K562 (cell line): ENCODE results near the gene BEX3. TPM values are rescaled to one million over a fixed set of nuclear protein-coding genes. Genes with fewer than 3 reads are reported as not detected.

ENCODE experiments used
- ARID1B ChIP-seq: fragments of 450-650 bp; IDR thresholded peaks from 2 replicates; pipeline ENCODE4 v1.6.1; 2016; ENCODE audit warnings: antibody characterized with exemption, mild to moderate bottlenecking, inconsistent platforms
- ATF4 ChIP-seq: fragments of 450-650 bp; formaldehyde crosslinking; IDR thresholded peaks from 2 replicates; pipeline ENCODE4 v1.4.0; 2022; ENCODE audit warnings: mild to moderate bottlenecking, moderate library complexity
- CEBPB ChIP-seq: fragments of 450-650 bp; IDR thresholded peaks from 2 replicates; pipeline ENCODE4 v1.6.1; 2016; ENCODE audit warnings: missing genetic modification characterization, missing compliant biosample characterization
- CSDE1 ChIP-seq, 2 experiments: fragments of 450-650 bp; IDR thresholded peaks; 2 replicates each; pipeline ENCODE4 v1.6.1; 2016; ENCODE audit warnings: mild to moderate bottlenecking in 1 of 2
- ETS1 ChIP-seq: conservative IDR thresholded peaks from 2 replicates; pipeline ENCODE4 v1.6.1; 2011; ENCODE audit warnings: low read depth, mild to moderate bottlenecking, low read length; ENCODE audit not compliant: control insufficient read depth
- FOXA3 ChIP-seq, 2 experiments: fragments of 450-650 bp in 1 of 2; sonication (generic) in 1 of 2; formaldehyde crosslinking; IDR thresholded peaks in 1 of 2; conservative IDR thresholded peaks in 1 of 2; 2 replicates each; pipeline versions ENCODE4 v1.4.0 to v1.8.0; 2020 to 2022; ENCODE audit warnings: mild to moderate bottlenecking in 2 of 2, missing genetic modification reagents in 1 of 2
- NCOA4 ChIP-seq: fragments of 450-650 bp; IDR thresholded peaks from 2 replicates; pipeline ENCODE4 v1.6.1; 2018; ENCODE audit warnings: mild to moderate bottlenecking; ENCODE audit not compliant: partially characterized antibody
- NR2C1 ChIP-seq, 2 experiments: fragments of 450-650 bp; IDR thresholded peaks; 2 replicates each; pipeline ENCODE4 v1.6.1; 2017; ENCODE audit warnings: mild to moderate bottlenecking in 2 of 2, antibody characterized with exemption in 1 of 2, inconsistent platforms in 1 of 2, missing compliant biosample characterization in 1 of 2, missing genetic modification characterization in 1 of 2
- PCBP1 ChIP-seq: fragments of 200-400 bp; formaldehyde crosslinking; IDR thresholded peaks from 2 replicates; pipeline ENCODE4 v1.6.1; 2018; ENCODE audit warnings: mild to moderate bottlenecking, low read depth, low read length; ENCODE audit not compliant: poor library complexity, severe bottlenecking
- RBM14 ChIP-seq: fragments of 200-400 bp; formaldehyde crosslinking; IDR thresholded peaks from 2 replicates; pipeline ENCODE4 v1.6.1; 2018; ENCODE audit warnings: low read depth, mild to moderate bottlenecking, low read length, moderate library complexity, borderline replicate concordance; ENCODE audit not compliant: insufficient read depth
- SMARCA5 ChIP-seq: fragments of 450-650 bp; IDR thresholded peaks from 2 replicates; pipeline ENCODE4 v1.6.1; 2016
- TAF1 ChIP-seq: IDR thresholded peaks from 2 replicates; pipeline ENCODE4 v1.6.1; 2011; ENCODE audit warnings: mild to moderate bottlenecking, low read length, moderate library complexity; ENCODE audit not compliant: insufficient read depth, control insufficient read depth, severe bottlenecking; ENCODE audit errors: extremely low read depth
- TAF15 ChIP-seq: fragments of 200-400 bp; formaldehyde crosslinking; IDR thresholded peaks from 2 replicates; pipeline ENCODE4 v1.6.1; 2017; ENCODE audit warnings: mild to moderate bottlenecking, low read depth, low read length, moderate library complexity
- TCF3 ChIP-seq: sonication (generic); formaldehyde crosslinking; IDR thresholded peaks from 2 replicates; pipeline ENCODE4 v1.4.0; 2020; ENCODE audit warnings: mild to moderate bottlenecking, missing genetic modification reagents
- ZKSCAN1 ChIP-seq: fragments of 150-350 bp; IDR thresholded peaks from 2 replicates; pipeline ENCODE4 v1.6.1; 2016; ENCODE audit warnings: low read depth, low read length
- ZNF354B ChIP-seq: fragments of 250-450 bp; sonication (Bioruptor Pico); IDR thresholded peaks from 2 replicates; pipeline ENCODE4 v1.4.0; 2020
- ZNF766 ChIP-seq: fragments of 200-800 bp; sonication (Bioruptor generic); conservative IDR thresholded peaks from 2 replicates; pipeline ENCODE4 v1.6.1; 2016; ENCODE audit warnings: missing genetic modification characterization, missing compliant biosample characterization
- ZNF785 ChIP-seq: fragments of 250-450 bp; sonication (Bioruptor Pico); IDR thresholded peaks from 2 replicates; pipeline ENCODE4 v1.4.0; 2020; ENCODE audit warnings: mild to moderate bottlenecking
- polyA plus RNA-seq, 8 experiments: library from polyadenylated mRNA; depleted of rRNA in 4 of 8; stranded (reverse) in 5 of 8; unstranded in 3 of 8; fragments of >200 nt; fragmentation: Nextera tagmentation in 2 of 8; fragmentation: Illumina TruSeq in 1 of 8; extraction: Ambion mirVana in 2 of 8; extraction: Trizol in 1 of 8; gene quantifications; 2 replicates each; pipeline versions ENCODE4 v1.2.1 to v1.2.3, GENCODE V29; 2011 to 2014; ENCODE audit warnings: inconsistent platforms in 1 of 8, missing spikeins in 1 of 8
- total RNA-seq, 7 experiments: library from RNA; depleted of rRNA in 6 of 7; stranded (reverse); fragments of >200 nt in 6 of 7; fragmentation: Illumina TruSeq in 2 of 7; extraction: Trizol in 2 of 7; gene quantifications; 2 replicates each; pipeline versions ENCODE4 v1.2.1 to v1.2.3, GENCODE V29; 2011 to 2021; ENCODE audit warnings: low replicate concordance in 1 of 7
- TF ChIP-seq, protein P1 (sequence below): fragments of 450-650 bp; IDR thresholded peaks from 2 replicates; pipeline ENCODE4 v1.6.1; 2016; ENCODE audit warnings: borderline replicate concordance

BEX3 gene
- total and polyA plus RNA-seq, 9 of the 15 experiments (the other 6 are each of a cell fraction or from before 2014, with no cell fraction given), result 0.21 to 0.47 TPM; not detected in 7

DNA sequence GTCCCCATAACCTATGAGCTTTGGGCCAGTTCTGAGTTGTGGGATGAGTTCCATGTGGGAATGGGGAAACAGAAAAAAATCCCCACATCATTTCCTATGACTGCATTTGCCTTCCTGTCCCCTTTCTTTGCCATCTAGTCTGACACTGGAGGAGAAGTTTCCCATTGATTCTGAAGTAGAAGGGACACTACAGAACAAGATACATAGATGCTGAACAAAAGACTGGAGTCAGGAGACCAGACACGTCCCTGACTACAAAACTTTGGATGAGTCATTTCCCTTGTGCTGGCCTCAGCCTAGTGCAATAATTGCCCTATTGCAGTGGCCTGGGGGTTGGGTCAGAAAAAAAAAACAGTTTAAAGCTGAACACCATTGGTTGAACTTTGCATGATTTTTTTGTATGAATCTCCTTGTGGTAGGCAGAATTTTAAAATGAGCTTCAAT lies 22.1 kb downstream of the BEX3 start (continued):
- TF ChIP-seq, protein P1, sequence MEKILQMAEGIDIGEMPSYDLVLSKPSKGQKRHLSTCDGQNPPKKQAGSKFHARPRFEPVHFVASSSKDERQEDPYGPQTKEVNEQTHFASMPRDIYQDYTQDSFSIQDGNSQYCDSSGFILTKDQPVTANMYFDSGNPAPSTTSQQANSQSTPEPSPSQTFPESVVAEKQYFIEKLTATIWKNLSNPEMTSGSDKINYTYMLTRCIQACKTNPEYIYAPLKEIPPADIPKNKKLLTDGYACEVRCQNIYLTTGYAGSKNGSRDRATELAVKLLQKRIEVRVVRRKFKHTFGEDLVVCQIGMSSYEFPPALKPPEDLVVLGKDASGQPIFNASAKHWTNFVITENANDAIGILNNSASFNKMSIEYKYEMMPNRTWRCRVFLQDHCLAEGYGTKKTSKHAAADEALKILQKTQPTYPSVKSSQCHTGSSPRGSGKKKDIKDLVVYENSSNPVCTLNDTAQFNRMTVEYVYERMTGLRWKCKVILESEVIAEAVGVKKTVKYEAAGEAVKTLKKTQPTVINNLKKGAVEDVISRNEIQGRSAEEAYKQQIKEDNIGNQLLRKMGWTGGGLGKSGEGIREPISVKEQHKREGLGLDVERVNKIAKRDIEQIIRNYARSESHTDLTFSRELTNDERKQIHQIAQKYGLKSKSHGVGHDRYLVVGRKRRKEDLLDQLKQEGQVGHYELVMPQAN, result no peak
- TF ChIP-seq FOXA3 (CRISPR knock-in tag; conservative IDR thresholded peaks at IDR 0.05 in 1 of 2, IDR thresholded peaks at IDR 0.05 in 1 of 2), result no peak
- TF ChIP-seq ATF4 (CRISPR knock-in tag), result no peak
- TF ChIP-seq TAF1, result no peak
- no peak for TF ChIP-seq ZNF785 (CRISPR knock-in tag)
- TF ChIP-seq NCOA4, result no peak
- no peak for TF ChIP-seq PCBP1
- no peak for TF ChIP-seq CEBPB (tag)
- no peak for TF ChIP-seq TAF15
- no peak for TF ChIP-seq NR2C1 (IDR thresholded peaks at IDR 0.05)
- no peak for TF ChIP-seq NR2C1 (tag; IDR thresholded peaks at IDR 0.05)
- no peak for TF ChIP-seq TCF3
- no peak for TF ChIP-seq RBM14
- no peak for TF ChIP-seq ZKSCAN1
- TF ChIP-seq ETS1, result no peak
- TF ChIP-seq SMARCA5, result no peak
- no peak for TF ChIP-seq CSDE1 (IDR thresholded peaks at IDR 0.05)
- TF ChIP-seq ZNF354B, result no peak
- no peak for TF ChIP-seq ZNF766 (CRISPR knock-in tag)
- peak; percentile 32 for TF ChIP-seq ARID1B
